ENCODE results near the gene CRYBG3. TPM values are rescaled to one million over a fixed set of nuclear protein-coding genes. Genes with fewer than 3 reads are reported as not detected.

Gene CRYBG3
- total RNA-seq, 1 donor from 2014 or later: 13.4 TPM

DNA sequence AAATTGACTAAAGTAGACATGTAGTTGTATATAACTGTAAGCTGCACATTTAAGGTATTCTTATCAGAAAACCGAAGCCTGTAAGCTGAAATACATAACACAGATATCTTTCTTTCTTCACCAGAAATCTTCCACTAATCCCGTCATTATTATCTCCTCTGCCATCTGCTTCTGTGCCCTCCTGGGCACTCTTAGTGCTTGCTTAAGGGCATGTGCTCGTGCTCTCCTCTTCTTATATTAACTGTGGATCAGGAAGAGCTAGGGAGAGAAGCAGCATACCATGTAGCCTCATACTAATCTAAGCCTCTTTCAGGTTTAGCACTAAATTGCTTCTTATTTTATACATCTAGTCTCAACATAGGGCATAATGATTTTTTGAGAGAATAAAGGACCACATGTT lies 89.6 kb downstream of the CRYBG3 start:
- DNase-seq (ENCODE audit: low read depth) (no peak), FAIRE-seq (no peak)
- no peak for TF ChIP-seq CTCF (IDR thresholded peaks at IDR 0.05; ENCODE audit: insufficient read depth, low read length, severe bottlenecking)
- H3K4me3 ChIP-seq (ENCODE audit: low read depth, low read length): no peak overlapping the region
- H3K36me3 ChIP-seq (ENCODE audit: control insufficient read depth, insufficient read depth, low read length): no peaks in the 10 kb centered on the region
- no peaks in the 10 kb centered on the region for H3K27me3 ChIP-seq (ENCODE audit: control insufficient read depth, insufficient read depth, low read length)

DNA sequence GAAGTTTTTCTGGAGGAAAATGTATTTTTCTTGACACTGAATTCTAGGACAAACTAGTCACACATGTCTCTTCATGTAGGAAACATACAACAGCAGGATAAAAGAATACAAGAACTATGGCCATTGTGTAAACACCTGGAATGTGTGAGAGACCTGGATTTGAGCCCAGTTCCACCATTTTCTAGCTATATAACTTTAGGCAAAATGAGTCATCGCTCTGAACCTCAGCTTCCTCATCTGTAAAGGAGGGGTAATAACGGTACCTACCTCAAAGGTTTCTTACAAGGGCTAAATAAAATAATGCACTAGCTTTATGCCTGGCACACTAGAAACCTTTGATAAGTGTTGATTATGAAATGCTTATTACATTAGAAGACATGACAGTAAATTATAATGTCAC lies 92.6 kb downstream of the CRYBG3 start:
- Histone ChIP-seq H3K27me3 (ENCODE audit: control insufficient read depth, insufficient read depth, low read length) (no peaks in the 10 kb centered on the region), H3K4me3 (ENCODE audit: low read depth, low read length) (no peak overlapping the region), H3K36me3 (ENCODE audit: control insufficient read depth, insufficient read depth, low read length) (no peaks in the 10 kb centered on the region)
- peak; percentile 96 for DNase-seq (ENCODE audit: low read depth)
- TF ChIP-seq CTCF (IDR thresholded peaks at IDR 0.05; ENCODE audit: insufficient read depth, low read length, severe bottlenecking): no peak
- FAIRE-seq: no peak

GRCh38 chr3:97916576-97916975 lies 94.8 kb downstream of the CRYBG3 start:
- H3K27me3 ChIP-seq (ENCODE audit: control insufficient read depth, insufficient read depth, low read length): no peaks in the 10 kb centered on the region
- FAIRE-seq (no peak), DNase-seq (ENCODE audit: low read depth) (no peak)
- H3K4me3 ChIP-seq (ENCODE audit: low read depth, low read length): no peak overlapping the region
- H3K36me3 ChIP-seq (ENCODE audit: control insufficient read depth, insufficient read depth, low read length): no peaks in the 10 kb centered on the region
- no peak for TF ChIP-seq CTCF (IDR thresholded peaks at IDR 0.05; ENCODE audit: insufficient read depth, low read length, severe bottlenecking)

- FAIRE-seq (no peak), DNase-seq (ENCODE audit: low read depth) (peak; percentile 86)
- TF ChIP-seq CTCF (IDR thresholded peaks at IDR 0.05; ENCODE audit: insufficient read depth, low read length, severe bottlenecking): no peak
- H3K27me3 ChIP-seq (ENCODE audit: control insufficient read depth, insufficient read depth, low read length): no peaks in the 10 kb centered on the region
- no peak overlapping the region for H3K4me3 ChIP-seq (ENCODE audit: low read depth, low read length)
- H3K36me3 ChIP-seq (ENCODE audit: control insufficient read depth, insufficient read depth, low read length): no peaks in the 10 kb centered on the region
Measured at GRCh38 chr3:97917813-97918536, 96.2 kb downstream of the CRYBG3 start.

DNA sequence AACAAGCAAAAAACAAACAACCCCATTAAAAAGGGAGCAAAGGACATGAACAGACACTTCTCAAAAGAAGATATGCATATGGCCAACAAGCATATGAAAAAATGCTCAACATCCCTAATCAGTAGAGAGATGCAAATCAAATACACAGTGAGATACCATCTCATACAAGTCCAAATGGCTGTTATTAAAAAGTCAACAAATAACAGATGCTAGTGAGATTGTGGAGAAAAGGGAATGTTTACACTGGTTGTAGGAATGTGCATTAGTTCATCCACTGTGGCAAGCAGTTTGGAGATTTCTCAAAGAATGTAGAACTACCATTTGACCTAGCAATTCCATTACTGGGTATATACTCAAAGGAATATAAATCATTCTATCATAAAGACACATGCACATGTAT lies 105.9 kb downstream of the CRYBG3 start:
- Histone ChIP-seq H3K36me3 (ENCODE audit: control insufficient read depth, insufficient read depth, low read length) (no peaks in the 10 kb centered on the region), H3K27me3 (ENCODE audit: control insufficient read depth, insufficient read depth, low read length) (no peaks in the 10 kb centered on the region), H3K4me3 (ENCODE audit: low read depth, low read length) (no peak overlapping the region)
- DNase-seq (ENCODE audit: low read depth) (no peak), FAIRE-seq (no peak)
- TF ChIP-seq CTCF (IDR thresholded peaks at IDR 0.05; ENCODE audit: insufficient read depth, low read length, severe bottlenecking): no peak

GRCh38 chr3:97928986-97929385 lies 107.2 kb downstream of the CRYBG3 start:
- no peak overlapping the region for H3K4me3 ChIP-seq (ENCODE audit: low read depth, low read length)
- DNase-seq (ENCODE audit: low read depth) (no peak), FAIRE-seq (no peak)
- no peaks in the 10 kb centered on the region for H3K27me3 ChIP-seq (ENCODE audit: control insufficient read depth, insufficient read depth, low read length)
- TF ChIP-seq CTCF (IDR thresholded peaks at IDR 0.05; ENCODE audit: insufficient read depth, low read length, severe bottlenecking): no peak
- no peaks in the 10 kb centered on the region for H3K36me3 ChIP-seq (ENCODE audit: control insufficient read depth, insufficient read depth, low read length)

All from bronchial epithelial cell (primary cell).